MCF 10A (cell line): ENCODE results near the gene SHROOM3. TPM values are rescaled to one million over a fixed set of nuclear protein-coding genes. Genes with fewer than 3 reads are reported as not detected.

Source experiments
- BruUV-seq: library from RNA; stranded (reverse); fragments of 400-500 nt; replicated peaks from 2 replicates; lab custom pipeline; 2021; lab: Mats Ljungman, UMichigan
- CTCF ChIA-PET: fragments of 300-600 bp; sonication (Branson Sonifier 250); formaldehyde crosslinking; extraction: SDS; loops from one replicate; lab custom pipeline; 2021; ENCODE audit warnings: antibody characterized with exemption, inconsistent platforms; lab: Yijun Ruan, JAX
- POLR2A ChIA-PET: fragments of 300-600, 350-650 bp; sonication (Branson Sonifier 250); formaldehyde crosslinking; extraction: SDS; loops from one replicate; lab custom pipeline; 2020; ENCODE audit warnings: antibody characterized with exemption, inconsistent platforms; lab: Yijun Ruan, JAX
- DNase-seq: peaks from one replicate; pipeline ENCODE4 v3.0.0-alpha.2; 2018; ENCODE audit not compliant: unreplicated experiment
- H3K27ac Mint-ChIP-seq: one replicate; pipeline ENCODE4 v1.8.0; 2022; ENCODE audit warnings: mild to moderate bottlenecking, low read depth, mixed read lengths; ENCODE audit not compliant: unreplicated experiment
- H3K27me3 Mint-ChIP-seq: one replicate; pipeline ENCODE4 v1.8.0; 2022; ENCODE audit warnings: mixed read lengths; ENCODE audit not compliant: insufficient read depth, unreplicated experiment
- H3K36me3 Mint-ChIP-seq: one replicate; pipeline ENCODE4 v1.8.0; 2022; ENCODE audit warnings: mild to moderate bottlenecking, moderate library complexity, mixed read lengths; ENCODE audit not compliant: insufficient read depth, unreplicated experiment
- H3K4me1 Mint-ChIP-seq: one replicate; pipeline ENCODE4 v1.8.0; 2022; ENCODE audit warnings: mixed read lengths; ENCODE audit not compliant: insufficient read depth, unreplicated experiment
- H3K4me3 Mint-ChIP-seq: one replicate; pipeline ENCODE4 v1.8.0; 2022; ENCODE audit warnings: mild to moderate bottlenecking, moderate library complexity, mixed read lengths; ENCODE audit not compliant: unreplicated experiment
- H3K9me3 Mint-ChIP-seq: one replicate; pipeline ENCODE4 v1.8.0; 2022; ENCODE audit warnings: mixed read lengths; ENCODE audit not compliant: unreplicated experiment
- intact Hi-C: fragments of 100-400 bp; cut with micrococcal nuclease; formaldehyde crosslinking; loops from 2 replicates; pipeline ENCODE4 v1.14.1; 2022
- total RNA-seq: library from RNA; stranded (reverse); gene quantifications from 2 replicates; pipeline ENCODE4 v1.2.3, GENCODE V29; 2022
- TF ChIP-seq, protein P1 (sequence below): fragments of 200-600 bp; IDR thresholded peaks from one replicate; pipeline ENCODE4 v1.8.0; 2022; ENCODE audit warnings: antibody characterized with exemption, mild to moderate bottlenecking; ENCODE audit not compliant: unreplicated experiment

SHROOM3 gene
- total RNA-seq, 1 experiment from 2014 or later: 20.7 TPM

DNA sequence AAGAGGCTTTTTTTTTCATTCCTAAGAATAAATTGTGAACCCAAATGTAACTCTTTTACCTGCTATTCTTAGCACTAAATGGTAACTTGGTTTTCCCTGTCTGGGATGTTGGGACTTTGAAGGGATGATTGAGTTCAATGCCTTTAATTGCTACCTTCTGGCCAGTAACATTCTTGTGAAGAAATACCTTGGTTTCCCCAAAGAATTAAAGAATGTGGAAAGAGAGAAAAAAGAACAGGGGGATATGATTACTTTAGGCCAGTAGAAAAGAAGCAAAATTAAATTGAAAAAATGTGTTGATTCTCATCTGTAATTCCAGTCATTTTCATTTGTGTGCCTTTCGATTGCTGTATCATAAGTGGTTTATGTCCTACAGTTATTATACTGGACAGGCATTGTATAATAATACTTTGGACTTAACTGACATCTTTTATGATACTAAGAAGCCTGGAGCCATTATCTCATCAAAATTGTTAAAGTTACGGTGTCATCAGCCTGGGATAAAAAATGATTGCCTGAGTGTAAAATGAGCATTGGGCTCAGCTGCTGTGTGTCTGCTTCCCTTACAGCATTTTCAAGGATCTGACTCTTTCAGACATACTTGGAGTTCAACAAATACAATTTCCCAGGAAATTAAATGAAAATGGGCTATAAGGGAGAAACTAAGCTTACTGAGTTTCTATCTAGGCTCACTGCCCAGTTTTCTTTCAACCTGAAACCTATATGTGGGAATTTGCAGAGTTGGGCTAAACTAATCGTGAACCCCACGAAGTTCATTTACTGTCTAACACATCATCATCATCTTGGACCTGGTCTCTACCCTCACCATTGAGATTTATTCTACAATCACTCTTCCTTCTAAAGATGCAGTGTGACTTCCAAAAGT lies 146.3 kb downstream of the SHROOM3 start:
- POLR2A ChIA-PET: interaction anchor here (1.1 kb wide), 1 partner anchor 14 kb away, joined by 3 read pairs; no protein-coding TSS in a partner anchor
- intact Hi-C loops: no loop called here
- peaks cover 13% of the 10 kb centered on the region for H3K4me1 Mint-ChIP-seq
- TF ChIP-seq, protein P1, sequence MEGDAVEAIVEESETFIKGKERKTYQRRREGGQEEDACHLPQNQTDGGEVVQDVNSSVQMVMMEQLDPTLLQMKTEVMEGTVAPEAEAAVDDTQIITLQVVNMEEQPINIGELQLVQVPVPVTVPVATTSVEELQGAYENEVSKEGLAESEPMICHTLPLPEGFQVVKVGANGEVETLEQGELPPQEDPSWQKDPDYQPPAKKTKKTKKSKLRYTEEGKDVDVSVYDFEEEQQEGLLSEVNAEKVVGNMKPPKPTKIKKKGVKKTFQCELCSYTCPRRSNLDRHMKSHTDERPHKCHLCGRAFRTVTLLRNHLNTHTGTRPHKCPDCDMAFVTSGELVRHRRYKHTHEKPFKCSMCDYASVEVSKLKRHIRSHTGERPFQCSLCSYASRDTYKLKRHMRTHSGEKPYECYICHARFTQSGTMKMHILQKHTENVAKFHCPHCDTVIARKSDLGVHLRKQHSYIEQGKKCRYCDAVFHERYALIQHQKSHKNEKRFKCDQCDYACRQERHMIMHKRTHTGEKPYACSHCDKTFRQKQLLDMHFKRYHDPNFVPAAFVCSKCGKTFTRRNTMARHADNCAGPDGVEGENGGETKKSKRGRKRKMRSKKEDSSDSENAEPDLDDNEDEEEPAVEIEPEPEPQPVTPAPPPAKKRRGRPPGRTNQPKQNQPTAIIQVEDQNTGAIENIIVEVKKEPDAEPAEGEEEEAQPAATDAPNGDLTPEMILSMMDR: no peak
- H3K27ac Mint-ChIP-seq: no peak overlapping the region
- no TSS peak for BruUV-seq
- no peaks in the 10 kb centered on the region for H3K9me3 Mint-ChIP-seq
- no peaks in the 10 kb centered on the region for H3K36me3 Mint-ChIP-seq
- no peak for DNase-seq
- CTCF ChIA-PET: no interaction called here
- H3K4me3 Mint-ChIP-seq: no peak overlapping the region
- H3K27me3 Mint-ChIP-seq: no peaks in the 10 kb centered on the region

DNA sequence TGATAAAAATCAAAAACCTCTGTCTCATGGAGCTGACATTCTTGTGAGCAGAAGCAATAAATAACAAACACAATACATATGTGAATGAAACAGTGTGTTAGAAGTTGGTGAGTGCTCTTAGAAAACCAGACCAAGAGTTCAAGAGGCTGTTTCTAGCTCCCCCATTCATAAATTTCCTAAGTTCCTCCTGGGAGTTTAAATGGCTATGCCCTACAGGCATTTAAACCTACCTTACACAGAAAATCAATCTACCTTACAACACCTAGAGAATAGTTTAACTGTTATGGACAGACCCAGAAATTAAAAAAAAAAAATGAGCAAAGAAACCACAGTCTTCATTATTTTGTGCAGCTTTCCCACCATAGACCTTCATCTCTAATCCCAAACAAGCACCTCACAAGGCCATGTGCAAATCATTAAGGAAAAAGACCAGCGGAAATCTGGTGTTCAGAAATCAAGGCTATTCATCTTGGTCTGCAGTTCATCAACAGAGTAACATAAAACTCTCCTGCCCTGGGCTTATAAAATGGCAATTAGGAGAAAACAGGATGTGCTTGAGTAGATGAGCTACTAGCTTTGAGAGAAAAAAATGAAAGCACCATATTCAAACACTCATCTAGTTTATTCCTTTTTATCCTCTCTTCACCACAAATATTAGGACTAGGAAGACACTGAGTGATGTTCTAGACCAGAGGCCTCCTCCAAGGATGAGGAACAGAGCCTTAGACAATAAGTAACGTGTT lies 147.2 kb downstream of the SHROOM3 start:
- POLR2A ChIA-PET: interaction anchor here (1.1 kb wide), 1 partner anchor 15 kb away, joined by 3 read pairs; no protein-coding TSS in a partner anchor
- intact Hi-C loops: no loop called here
- Mint-ChIP-seq H3K27me3 (no peaks in the 10 kb centered on the region), H3K4me1 (peaks cover 13% of the 10 kb centered on the region), H3K9me3 (no peaks in the 10 kb centered on the region), H3K36me3 (no peaks in the 10 kb centered on the region), H3K27ac (no peak overlapping the region), H3K4me3 (no peak overlapping the region)
- TF ChIP-seq, protein P1: no peak
- CTCF ChIA-PET: interaction anchor here (0.6 kb wide), 1 partner anchor 10 kb away, joined by 5 read pairs; no protein-coding TSS in a partner anchor
- BruUV-seq: no TSS peak
- no peak for DNase-seq

DNA sequence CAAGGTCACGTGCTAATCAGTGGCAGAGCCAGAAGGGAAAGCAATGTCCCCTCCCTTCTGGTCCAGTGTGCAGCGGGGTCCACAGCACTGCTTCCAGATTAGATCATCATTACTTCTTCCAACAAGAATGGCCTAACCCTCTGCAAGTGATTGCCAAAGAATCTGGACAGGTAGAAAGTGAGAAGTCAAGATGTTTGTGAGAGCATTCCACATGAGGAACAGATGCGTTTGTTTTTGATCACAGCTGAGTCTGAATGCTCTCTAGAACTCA lies 147.7 kb downstream of the SHROOM3 start:
- intact Hi-C loops: no loop called here
- peaks cover 13% of the 10 kb centered on the region for H3K4me1 Mint-ChIP-seq
- H3K27ac Mint-ChIP-seq: no peak overlapping the region
- TF ChIP-seq, protein P1: no peak
- H3K36me3 Mint-ChIP-seq: no peaks in the 10 kb centered on the region
- no peak for DNase-seq
- no TSS peak for BruUV-seq
- ChIA-PET CTCF (interaction anchor here (0.6 kb wide), 1 partner anchor 10 kb away, joined by 5 read pairs; no protein-coding TSS in a partner anchor), POLR2A (interaction anchor here (1.1 kb wide), 2 partner anchors 8 to 16 kb away, joined by 3 read pairs; no protein-coding TSS in a partner anchor)
- no peaks in the 10 kb centered on the region for H3K27me3 Mint-ChIP-seq
- no peak overlapping the region for H3K4me3 Mint-ChIP-seq
- no peaks in the 10 kb centered on the region for H3K9me3 Mint-ChIP-seq
